Activated CD8-positive, alpha-beta memory T cell treated with anti-CD3 and anti-CD28 coated beads, Interleukin-2, amount 50 U/mL, for 48 hours (primary cell): Measurements from ENCODE around the gene GRIP1.

Experiments used
- DNase-seq: peaks from one replicate; pipeline ENCODE4 v3.0.0-alpha.2; 2020

Gene GRIP1

DNA sequence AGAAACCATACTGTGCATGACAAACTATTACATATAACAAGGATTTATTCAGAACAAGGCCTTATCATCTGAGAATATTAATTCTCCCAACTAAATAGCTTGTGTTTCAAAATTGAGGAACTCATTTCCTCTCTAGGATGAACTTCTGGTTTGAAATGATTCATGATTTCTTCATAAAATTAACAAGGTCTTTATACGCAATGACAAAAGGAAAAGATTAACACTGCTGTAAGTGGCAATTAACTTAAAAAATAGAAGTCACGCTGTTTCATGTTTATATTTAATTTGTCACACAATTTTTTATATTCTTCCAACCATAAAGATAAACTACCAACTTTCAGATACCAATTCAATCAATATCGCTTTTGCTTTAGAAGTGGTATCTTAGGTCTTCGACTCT, 80.8 kb downstream of the GRIP1 start:
- no peak for DNase-seq

- no peak for DNase-seq
These were observed 82.7 kb downstream of the GRIP1 start for GRCh38 chr12:66596199-66596598.

DNA sequence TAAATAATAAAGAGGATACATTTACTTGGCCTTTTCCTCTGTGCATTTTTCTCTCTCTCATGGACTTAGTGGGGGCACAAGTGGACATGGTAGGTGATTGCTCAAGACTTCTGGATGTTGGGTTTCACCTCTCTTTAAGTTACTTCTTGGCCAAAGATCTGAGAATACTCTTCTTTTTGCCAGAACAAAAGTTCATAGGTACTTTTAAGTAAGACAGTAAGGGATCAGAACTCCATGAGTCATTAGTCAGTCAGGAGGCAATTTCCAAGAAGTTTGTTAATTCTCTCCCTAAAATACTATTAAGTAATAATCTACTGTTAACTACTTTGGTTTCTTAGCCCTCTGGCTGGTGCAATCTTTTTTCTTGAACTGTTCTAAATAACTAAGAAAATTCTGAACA, 84.2 kb downstream of the GRIP1 start:
- DNase-seq, result no peak

DNA sequence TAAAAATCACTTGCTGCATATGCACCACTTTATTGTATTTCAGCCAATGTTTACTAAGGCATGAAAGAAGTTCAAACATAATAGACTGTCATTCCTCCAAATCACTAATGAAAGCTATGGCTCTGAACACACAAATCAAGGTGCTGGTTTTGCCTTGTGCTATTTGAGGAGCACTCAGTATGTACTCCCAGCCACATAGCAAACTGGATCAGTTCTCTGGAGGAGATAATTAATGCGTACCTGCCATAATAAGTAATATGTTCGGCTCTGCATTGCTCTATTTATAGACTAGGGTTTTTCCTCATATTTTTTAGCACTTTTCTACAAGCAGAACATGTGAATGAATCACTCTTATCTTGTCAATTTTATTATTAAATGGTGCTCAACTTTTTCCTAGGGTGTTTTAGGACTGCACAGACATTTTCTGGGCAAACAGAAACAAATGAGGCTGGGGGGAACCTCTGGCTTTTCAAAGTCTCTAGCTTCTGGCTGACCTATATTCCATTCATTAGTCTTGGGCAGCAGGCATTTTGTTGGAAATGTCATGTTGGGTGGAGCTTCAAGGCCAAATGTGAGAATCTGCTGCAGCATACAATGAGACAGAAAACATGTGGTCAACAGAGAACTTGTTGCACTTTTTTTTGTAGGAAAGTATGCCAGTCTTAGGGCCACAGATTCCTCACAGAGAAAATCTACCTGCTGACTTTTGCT, 88.4 kb downstream of the GRIP1 start:
- DNase-seq, result no peak

GRCh38 chr12:66589095-66589494, 89.8 kb downstream of the GRIP1 start:
- no peak for DNase-seq

DNA sequence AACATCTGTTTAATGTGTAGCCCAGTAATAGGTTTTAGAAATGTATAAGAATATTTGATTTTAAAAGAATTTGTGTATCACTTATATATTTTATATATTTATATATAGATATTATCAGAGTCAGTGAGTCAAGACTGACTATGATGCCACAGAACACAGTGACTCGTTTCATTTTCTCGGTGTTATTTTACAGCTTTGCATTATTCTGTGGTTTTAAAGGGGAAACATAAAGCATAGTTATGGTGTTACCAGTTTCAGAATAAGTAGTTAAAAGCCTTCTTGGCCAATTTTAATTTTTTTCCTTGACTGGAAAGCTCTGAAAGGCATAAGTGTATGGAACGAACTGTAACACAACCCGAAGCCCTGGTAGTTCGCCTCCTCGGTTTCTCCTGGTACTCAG, 91.0 kb downstream of the GRIP1 start:
- DNase-seq, result no peak

DNA sequence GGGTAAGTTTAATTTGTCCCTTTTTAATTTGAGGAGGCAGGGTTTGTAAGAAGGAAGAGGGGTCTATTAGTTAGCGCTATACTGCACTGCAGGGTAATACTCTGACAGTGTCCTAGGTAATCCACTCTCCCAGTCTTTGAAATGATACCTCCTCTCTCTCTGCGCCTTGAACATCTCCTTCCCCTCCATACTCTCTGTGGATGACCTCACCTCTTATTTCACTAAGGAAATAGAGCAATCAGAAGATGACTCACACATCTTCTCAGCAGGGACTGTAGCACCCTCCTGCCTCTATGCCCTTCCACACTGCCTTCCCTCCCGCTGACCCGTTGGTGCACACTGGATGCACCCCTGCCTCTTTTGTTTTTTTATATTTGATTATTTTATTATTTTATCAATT, 94.2 kb downstream of the GRIP1 start:
- no peak for DNase-seq

GRCh38 chr12:66573605-66574004, 105.3 kb downstream of the GRIP1 start:
- no peak for DNase-seq

GRCh38 chr12:66572845-66573244, 106.0 kb downstream of the GRIP1 start:
- no peak for DNase-seq

- DNase-seq, result no peak
These were observed 107.4 kb downstream of the GRIP1 start for GRCh38 chr12:66571361-66571915.

GRCh38 chr12:66563220-66563619, 115.7 kb downstream of the GRIP1 start:
- no peak for DNase-seq

- DNase-seq, result no peak
These were observed 123.8 kb downstream of the GRIP1 start for GRCh38 chr12:66555113-66555512.

- no peak for DNase-seq
These were observed 126.2 kb downstream of the GRIP1 start for GRCh38 chr12:66552716-66553115.

GRCh38 chr12:66550626-66551025, 128.2 kb downstream of the GRIP1 start:
- DNase-seq, result no peak

- no peak for DNase-seq
These were observed 129.9 kb downstream of the GRIP1 start for GRCh38 chr12:66549050-66549389.

GRCh38 chr12:66548338-66549049, 130.4 kb downstream of the GRIP1 start:
- DNase-seq, result no peak

DNA sequence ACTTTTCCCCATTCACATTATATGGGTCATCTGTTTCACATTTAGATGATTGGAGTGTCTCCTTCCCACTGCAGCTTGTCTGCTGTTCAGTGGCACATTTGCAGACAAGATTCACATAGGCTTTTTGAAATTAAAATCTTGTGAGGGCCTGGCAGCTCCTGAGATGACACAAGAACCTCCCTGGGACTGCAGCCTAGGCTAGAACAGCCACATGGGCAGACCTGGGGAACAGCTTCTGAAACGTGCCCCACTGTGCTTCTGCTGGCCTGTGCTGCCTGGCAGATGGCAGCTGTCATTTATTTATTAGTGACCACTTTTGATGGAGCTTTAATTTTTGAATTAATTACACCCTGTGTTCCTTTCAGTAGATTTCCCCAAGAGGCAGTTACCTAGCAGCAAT, 137.4 kb downstream of the GRIP1 start:
- DNase-seq, result no peak

GRCh38 chr12:66539431-66539830, 139.4 kb downstream of the GRIP1 start:
- no peak for DNase-seq

- no peak for DNase-seq
These were observed 139.9 kb downstream of the GRIP1 start for GRCh38 chr12:66538970-66539369.

GRCh38 chr12:66537876-66538275, 141.0 kb downstream of the GRIP1 start:
- DNase-seq, result no peak

DNA sequence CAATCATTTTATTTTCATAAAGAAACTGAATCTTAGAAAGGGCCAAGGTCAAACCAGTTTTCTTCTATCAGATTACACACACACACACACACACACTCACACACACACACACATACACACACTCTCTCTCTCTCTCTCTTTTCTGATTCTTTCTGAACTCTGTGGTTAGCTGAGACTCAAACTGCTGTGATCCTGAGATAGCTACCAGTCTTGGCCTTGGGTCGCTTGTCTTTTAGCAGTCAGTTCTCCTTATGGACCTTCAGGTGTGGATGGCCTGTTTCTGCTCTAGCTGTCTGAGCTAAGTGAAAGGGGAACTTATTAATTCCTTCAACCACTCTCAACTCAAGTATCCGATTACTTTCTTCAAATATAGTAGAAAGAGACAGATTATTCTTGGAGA, 145.1 kb downstream of the GRIP1 start:
- DNase-seq, result no peak

- DNase-seq, result no peak
These were observed 147.1 kb downstream of the GRIP1 start for GRCh38 chr12:66531766-66532165.

- no peak for DNase-seq
These were observed 148.9 kb downstream of the GRIP1 start for GRCh38 chr12:66529934-66530333.

DNA sequence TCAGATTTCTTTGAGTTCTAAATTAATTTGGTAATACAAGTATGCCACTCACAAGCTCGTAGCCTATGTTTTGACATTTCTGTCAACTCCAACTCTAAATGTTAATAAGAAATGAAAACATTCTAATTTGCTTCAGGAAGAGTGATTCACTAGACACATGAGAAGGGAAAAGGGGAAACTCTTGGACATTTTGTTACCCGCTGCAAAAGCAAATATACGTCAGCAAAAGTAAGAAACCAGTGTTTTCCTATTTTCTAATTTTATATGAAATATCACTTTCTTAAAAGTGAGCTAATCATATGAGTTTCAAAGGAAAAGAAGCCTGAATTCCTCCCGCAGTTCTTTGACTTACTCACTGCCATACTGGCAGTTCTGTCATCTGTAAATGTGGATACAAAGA, 162.3 kb downstream of the GRIP1 start:
- no peak for DNase-seq

DNA sequence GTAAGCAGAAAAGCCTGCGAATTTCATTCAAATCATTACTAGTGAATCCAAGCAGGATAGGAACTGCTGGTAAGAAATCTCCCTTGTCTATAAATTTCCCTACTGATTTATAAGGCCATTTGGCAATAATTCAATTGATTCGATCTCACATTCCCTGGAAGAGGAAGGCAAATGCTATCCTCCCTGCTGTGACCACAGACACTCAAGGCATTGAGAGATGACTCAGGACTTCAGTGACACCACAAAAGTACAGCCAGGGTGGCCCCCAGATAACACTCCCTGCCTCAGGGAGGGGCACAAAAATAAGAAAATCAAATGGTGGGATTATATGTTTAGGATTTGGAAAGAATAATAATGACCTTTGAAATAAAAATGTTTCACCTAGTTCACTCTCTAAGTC, 162.7 kb downstream of the GRIP1 start:
- no peak for DNase-seq
